Glomerular visceral epithelial cell (primary cell): Measurements from ENCODE around the gene SEC11A.
"Not testable (repeated sequence)": the region's sequence is repeated elsewhere in the genome, so short reads cannot be mapped to it uniquely, and the experiment has no call there.

Experiments
- DNase-seq: peaks from one replicate; pipeline ENCODE4 v3.0.0-alpha.2; 2016; ENCODE audit errors: extremely low spot score

SEC11A gene

DNA sequence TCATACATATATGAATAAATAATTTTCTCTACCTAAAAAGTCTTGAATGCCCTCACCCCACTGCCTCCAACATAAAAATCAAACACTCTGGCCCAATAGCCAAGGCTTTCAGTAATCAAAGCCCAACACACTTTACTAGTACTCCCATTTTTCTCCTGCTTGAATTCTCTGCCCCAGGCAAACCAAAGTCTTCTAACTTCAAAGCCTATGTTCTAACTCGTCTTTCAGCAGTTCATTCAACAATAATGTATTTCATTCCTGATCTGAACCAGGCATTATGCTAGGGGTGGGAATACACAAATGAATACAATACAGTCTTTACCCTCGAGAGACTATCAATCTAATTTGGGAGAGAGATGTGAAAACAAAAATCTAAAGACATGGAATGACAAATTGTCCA, 21.1 kb upstream of the SEC11A start:
- no peak for DNase-seq

DNA sequence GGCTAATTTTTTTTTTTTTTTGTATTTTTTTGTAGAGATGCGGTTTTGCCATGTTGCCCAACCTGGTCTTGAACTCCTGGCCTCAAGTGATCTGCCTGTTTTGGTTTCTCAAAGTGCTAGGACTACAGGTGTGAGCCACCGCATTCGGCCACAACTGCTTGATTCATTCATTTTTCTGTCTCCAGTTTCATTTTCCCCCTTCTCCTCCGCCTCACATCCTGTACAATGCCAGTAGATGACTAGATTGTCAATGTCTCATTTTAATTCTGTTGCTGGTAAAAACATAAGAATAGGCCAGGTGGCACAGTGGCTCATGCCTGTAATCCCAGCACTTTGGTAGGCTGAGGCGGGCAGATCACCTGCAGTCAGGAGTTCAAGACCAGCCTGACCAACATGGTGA, 20.4 kb upstream of the SEC11A start:
- no peak for DNase-seq

DNA sequence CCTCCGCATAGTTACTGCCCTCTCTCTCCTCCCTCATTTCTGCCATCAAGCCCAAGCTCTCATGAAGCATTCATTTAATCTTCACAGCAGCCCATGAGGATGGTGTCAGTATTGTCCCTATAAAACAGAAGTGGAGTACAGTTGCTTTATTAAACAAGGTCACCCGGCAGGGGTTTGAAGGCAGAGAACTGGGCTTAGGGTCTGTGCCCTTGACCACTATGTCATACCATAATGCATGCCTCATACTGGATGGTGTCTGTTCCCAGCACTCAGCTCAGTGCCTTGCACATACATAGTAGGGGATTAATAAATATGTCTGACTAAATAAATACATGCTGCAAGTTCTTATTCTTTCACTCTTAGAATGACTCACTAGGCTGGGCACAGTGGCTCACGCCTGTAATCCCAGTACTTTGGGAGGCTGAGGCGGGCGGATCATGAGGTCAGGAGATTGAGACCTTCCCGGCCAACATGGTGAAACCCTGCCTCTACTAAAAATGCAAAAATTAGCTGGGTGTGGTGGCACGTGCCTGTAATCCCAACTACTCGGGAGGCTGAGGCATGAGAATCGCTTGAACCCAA, 19.6 kb upstream of the SEC11A start:
- DNase-seq: peak; percentile 48

DNA sequence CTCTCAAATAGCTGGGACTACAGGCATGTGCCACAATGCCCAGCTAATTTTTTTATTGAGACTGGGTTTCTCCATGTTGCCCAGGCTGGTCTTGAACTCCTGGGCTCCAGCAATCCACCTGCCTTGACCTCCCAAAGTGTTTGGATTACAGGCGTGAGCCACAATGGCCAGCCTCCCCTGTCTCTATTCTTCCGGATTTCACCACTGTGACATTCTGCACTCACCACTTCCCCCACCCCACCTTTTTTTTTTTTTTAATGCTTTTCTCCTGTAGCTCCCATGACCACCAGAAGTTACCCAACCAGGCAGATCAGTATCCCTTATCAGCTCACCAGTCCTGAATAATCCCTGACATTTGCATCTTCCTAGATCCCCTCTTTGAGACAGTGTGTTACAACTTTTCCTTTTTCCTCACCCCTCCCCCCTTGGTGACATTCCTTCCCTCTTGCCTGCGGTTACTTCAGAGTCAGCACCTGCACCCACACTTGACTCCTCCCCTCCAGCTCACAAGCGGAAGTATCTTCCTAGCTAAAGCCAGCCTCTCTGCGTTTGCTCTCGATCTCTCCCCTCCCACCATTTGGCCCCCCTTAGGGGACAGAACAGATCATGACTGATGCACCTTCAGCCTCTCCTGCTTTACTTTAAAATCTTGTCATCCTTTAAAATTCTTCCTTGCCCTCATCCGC, 19.0 kb upstream of the SEC11A start:
- peak; percentile 96 for DNase-seq

DNA sequence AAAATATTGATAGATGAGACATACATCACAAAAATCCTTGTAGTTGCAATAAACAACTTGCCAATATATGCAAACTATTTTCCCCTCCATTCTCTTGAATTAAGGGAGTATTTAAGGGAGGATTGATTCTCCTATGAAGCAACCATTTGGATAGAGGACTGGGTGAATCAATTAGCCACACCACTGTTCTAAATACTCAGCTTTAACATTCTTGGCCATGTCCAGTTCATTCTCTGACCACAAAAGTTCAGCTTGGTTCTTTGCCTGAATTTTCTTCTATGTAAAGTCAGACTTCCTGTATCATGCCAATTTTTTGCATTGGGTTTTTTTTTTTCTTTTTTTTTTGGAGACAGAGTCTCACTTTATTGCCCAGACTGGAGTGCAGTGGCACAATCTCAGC, 15.8 kb upstream of the SEC11A start:
- peak; percentile 46 for DNase-seq

DNA sequence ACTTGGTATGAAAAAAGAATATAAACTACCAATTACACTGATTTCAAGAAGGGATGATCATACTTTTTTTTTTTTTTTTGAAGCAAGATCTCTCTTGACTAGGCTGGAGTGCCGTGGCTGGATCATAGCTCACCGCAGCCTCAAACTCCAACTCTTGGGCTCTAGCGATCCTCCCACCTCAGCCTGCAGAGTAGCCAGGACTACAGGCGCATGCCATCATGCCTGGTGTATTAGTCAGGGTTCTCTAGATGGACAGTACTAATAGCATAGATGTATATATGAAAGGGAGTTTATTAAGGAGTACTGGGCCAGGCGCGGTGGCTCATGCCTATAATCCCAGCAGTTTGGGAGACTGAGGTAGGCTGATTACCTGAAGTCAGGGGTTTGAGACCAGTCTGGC, 11.5 kb upstream of the SEC11A start:
- DNase-seq: peak; percentile 33

DNA sequence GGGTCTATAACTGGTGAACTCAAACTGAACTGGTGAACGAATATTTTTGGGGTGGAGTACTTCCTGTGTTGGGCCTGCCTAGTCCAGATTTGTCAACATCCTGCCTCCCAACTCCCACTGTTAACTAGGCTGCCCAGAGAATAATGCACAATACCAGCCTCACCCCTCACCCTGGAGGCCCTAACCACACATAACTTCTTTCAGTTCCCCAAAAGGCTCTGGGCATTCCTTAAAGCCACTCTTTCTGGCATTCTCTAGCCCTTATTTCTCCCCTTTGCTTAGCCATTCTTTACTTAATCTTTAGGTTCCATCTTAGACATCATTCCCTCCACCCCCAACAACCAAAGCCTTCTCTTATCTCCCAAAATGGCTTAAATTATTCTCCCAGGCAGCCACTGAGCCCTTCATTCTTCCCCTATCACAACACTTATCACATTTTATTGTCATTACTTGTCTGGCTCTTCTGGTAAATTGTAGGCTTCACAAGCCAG, 9.1 kb upstream of the SEC11A start:
- DNase-seq: no peak

DNA sequence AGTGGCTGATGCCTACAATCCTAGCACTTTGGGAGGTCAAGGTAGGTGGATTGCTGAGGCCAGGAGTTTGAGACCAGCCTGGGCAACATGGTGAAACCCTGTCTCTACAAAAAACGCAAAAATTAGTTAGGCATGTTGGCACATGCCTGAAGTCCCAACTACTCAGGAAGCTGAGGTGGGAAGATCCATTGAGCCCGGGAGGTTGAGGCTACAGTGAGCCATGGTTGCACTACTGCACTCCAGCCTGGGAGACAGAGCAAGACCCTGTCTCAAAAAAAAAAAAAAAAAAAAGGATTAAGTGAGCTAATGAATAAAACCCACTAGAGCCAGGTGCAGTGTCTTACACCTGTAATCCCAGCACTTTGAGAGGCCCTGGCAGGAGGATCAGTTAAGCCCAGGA, 6.7 kb upstream of the SEC11A start:
- no peak for DNase-seq

DNA sequence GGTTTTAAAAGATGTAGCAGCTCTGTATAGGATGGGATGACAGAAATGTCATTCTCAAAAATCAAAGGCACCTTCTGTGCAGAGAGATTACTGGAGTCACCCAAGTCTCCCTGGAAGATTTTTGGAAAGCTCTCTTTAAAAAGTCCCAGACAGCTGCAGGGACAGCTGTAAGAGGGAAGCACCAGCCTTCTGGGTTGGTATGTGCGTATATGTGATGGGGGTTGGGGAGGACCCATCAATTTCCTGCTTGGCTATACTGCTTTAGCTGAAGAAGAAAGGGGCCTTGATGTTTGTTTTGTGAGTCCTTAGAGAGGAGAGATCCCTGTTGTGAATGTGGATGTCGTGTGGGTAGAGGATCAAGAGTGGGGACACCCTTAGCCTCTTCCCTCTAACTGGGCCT, 5.4 kb upstream of the SEC11A start:
- no peak for DNase-seq

DNA sequence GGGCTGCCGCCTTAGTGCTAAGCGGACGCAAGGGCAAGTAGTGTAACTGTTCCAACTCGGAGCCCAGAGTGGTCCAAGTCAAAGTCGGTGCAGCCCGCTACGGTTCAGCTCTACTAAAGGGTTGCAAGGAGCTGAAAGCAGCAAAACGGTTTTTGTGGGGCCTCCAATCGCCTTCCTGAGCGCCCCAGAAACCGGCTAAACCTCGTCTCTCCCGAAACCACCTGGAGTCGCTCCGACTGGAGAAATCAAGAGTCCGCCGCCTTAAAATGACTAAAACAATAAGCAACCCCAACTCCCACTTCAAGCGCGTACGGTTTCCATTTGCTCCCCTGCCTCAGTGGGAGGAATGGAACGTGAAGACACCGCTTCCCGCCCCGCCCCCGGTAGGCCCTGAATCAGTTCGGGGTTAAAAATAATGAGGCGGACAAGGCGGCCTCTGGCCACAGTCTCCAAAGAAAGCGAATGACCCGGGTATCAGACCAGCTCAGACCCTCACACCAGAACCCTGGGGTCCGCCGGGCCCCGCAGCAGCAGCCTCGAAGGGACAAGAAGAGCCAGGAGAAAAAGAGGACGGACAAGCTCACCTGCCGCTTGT, 401 bp downstream of the SEC11A start:
- DNase-seq: no peak

DNA sequence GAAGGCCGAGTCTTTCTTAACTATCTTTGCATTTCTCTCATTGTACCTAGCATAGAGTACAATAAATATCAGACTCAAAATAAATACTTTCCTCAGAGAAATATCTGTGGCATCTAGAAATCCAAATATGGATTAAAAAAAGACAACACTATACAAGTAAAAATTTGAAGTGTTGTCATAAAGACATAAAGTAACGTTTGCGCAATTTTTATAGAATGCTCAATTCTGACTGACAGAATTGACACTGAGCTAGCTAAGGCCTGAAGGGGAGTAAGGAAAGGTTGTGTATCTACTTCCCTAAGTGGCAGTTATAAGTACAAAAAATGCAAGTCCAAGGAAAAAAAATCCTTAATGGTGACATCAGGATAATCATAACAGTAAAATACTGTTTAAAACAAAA, 1.1 kb downstream of the SEC11A start:
- DNase-seq: no peak

DNA sequence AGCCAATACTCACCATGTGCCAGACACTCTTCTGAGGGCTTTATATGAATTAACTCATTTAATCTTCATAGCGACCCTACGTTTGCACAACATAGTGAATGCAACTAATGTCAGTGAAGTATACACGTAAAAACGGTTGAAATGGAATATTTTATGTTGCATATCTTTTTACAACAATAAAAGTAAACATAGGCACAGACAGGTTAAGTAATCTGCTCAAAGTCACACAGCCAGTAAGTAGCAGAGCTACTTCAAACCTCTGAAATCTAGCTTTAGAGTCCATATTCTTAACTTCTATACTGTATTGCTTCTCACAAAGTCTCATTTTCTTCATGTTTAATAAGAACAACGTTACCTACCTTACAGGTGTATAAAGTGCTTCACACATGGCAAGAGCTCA, 1.6 kb downstream of the SEC11A start:
- DNase-seq: no peak

DNA sequence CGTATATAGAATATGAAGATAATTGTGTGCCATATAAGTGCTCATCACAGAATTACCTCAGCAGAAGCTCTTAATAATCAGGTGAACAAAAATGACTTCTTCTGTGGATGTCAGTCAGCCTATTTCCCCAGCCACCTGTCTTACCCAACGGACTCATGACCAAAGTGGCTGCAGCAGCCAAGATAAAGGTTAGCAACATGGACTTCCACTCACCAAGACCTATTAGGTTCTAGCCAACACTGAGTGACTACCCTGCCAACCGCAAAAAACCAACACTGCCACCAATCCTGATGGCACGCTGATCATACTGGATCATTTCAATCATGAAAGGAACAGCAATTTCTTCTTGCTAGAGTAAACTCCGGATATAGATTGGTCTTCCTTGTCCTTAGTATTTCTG, 12.1 kb downstream of the SEC11A start:
- no peak for DNase-seq

DNA sequence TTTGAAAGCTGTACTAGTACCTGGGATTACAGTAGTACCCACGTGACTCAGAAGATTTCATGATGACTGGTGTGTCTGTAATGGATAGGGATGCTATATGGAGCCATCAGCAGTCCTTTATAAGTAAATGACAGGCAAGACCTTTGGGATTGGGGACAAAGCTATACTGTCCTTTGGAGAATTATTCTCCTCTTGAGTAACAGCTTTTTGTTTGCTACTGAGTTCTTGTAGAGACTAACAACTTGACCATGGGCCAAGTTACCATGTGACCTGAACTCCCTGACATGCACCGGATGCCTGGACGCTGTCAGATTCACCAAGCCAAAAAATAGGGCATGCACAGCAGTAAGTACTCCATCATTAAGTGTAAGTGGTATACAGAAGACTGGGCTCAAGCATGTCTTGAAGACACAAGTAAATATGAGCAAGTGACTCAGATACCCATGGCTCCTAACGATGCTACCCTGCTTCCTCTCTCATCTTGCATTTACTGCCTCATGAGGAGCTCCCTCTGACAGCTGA, 12.9 kb downstream of the SEC11A start:
- DNase-seq: no peak

DNA sequence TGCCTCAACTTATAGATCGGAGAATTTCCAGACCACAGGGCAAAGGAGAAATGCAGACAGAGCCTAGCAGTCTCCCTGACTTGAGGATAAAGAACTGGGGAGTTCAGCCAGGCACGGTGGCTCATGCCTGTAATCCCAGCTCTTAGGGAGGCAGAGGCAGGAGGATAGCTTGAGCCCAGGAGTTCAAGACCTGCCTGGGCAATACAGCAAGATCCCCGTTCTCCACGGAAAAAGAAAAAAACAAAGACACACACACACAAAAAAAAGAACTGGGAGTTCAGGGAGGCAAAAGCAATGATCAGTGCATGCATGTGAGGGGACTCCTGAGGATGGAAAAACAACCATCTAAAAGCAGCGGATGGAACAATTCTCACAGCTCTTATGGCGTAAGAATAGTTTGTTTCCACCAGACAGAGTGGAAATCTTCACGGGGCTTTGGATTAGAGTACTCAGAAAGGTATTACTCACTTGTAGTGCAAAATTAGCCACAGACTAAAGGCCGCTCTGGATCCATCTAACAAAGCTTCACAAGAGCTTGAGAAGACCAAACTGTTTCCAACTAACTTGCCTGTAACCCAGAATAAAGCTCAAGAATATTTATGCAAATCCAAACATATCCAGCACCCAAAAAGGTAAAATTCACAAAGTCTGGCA, 16.3 kb downstream of the SEC11A start:
- DNase-seq: no peak

DNA sequence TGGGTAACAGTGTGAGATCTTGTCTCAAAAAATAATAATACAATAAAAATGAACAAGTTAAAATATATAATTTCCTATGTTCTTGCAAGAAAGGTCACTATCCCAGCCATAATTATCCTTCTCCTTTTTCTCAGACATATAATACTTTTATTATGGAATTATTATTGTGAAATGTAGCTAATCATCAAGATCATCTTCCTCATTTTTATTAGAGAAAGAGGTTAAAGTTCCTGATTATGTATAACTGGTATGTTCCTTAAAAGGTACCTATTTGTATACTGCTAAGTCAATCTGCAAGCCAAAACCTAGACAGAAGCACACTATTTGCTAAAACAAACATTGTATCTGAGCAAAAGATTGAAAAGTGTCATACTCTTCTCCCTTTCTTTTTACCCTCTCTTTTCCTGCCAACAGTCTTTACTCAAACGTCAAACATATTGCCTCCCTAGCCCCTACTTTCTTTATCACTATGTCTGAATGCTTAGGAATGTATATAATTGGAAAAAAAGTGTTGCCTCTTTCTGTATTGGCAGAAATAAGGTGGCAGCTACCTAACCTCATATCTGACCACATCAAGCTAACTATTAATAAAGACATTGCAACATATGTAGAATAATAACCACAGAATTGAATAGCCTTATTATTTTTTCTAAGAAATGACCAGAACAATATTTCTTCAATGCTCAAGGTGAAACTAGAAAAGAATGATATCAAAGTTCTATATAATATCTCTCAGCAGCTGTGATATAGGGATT, 18.5 kb downstream of the SEC11A start:
- peak; percentile 28 for DNase-seq

DNA sequence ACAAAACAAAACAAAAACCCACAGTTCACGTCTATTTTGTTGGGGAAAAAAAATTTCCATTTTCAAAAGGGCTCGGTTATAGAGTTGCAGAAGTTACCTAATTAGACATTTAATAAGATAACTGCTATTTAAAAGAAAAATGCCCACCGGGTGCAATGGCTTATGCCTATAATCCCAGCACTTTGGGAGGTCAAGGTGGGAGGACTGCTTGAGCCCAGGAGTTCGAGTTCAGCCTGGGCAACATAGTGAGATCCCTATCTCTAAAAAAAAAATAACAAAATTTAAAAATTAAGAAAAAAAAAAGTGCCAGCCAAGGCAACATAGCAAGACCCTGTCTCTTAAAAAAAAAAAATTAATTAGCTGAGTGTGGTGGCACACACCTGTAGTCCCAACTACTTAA, 19.2 kb downstream of the SEC11A start:
- no peak for DNase-seq

DNA sequence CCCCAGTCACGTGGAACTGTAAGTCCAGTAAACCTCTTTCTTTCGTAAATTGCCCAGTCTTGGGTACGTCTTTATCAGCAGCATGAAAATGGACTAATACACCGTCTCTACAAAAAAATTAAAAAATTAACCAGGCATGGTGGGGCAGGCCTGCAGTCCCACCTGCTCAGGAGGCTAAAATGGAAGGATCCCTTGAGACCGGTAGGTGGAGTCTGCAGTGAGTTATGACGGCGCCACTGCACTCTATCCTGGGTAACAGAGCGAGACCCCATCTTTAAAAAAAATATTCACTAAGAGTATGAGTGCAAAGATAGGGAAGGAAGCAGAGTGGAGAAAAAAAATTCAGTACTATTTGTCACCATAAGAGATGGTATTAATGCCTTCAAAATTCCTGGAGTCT, 25.6 kb downstream of the SEC11A start:
- no peak for DNase-seq

DNA sequence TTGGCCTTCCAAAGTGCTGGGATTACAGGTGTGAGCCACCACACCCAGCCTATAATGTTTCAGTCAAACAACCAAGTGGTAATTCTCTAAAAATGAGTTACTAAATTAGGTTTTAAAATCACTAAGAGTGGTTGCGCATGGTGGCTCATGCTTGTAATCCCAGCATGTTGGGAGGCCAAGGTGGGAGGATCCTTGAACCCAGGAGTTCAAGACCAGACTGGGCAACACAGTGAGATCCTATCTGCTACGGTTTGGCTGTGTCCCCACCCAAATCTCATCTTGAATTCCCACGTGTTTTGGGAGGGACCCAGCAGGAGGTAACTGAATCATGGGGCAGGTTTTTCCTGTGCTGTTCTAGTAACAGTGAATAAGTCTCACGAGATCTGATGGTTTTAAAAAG, 26.1 kb downstream of the SEC11A start:
- DNase-seq: no peak

DNA sequence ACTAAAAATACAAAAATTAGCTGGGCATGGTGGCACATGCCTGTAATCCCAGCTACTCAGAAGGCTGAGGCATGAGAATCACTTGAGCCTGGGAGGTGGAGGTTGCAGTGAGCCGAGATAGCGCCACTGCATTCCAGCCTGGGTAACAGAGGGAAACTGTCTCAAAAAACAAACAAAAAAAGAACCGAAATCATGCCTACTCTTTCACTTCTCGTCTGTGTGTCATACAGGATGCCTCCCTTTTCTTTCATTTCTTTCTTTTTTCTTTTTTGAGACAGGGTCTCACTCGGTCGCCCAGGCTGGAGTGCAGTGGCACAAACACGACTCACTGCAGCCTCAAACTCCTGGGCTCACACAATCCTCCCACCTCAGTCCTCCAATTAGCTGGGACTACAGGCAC, 29.5 kb downstream of the SEC11A start:
- not testable (repeated sequence) for DNase-seq

DNA sequence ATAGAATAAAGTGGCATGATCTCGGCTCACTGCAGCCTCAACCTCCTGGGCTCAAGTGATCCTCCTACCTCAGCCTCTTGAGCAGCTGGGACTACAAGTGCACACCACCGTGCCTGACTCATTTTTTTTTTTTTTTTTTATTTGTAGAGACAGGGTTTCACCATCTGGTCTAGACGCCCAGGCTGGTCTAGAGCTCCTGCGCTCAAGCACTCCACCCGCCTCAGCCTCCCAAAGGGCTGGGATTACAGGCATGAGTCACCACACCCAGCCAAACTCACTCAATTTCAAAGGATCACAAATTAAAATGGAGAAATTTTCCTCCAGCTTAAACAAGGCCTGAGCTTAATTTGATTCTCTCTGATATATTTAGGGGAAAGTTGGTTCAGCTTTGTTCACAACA, 30.6 kb downstream of the SEC11A start:
- peak; percentile 78 for DNase-seq

DNA sequence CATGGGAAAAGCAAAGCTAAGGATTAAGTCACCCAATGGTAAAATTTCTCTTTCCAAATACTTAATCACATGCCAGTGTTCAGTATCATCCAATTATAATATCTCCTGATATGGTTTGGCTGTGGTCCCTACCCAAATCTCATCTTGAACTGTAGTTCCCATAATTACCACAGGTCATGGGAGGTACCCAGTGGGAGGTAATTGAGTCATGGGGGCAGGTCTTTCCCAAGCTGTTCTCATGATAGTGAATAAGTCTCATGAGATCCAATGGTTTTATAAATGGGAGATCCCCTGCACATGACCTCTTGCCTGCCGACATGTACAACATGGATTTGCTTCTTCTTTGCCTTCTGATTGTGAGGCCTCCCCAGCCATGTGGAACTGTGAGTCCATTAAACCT, 31.8 kb downstream of the SEC11A start:
- peak; percentile 61 for DNase-seq
